HG02571 (cell line): ENCODE measurements around the gene AGO4.
"Not testable (repeated sequence)": the region's sequence is repeated elsewhere in the genome, so short reads cannot be mapped to it uniquely, and the experiment has no call there.

Experiments used
- ATAC-seq: cut with Tn5 transposase; IDR thresholded peaks from one replicate; pipeline ENCODE4 v1.9.1; 2021; ENCODE audit warnings: mild to moderate bottlenecking, moderate library complexity; ENCODE audit not compliant: unreplicated experiment

Gene AGO4

DNA sequence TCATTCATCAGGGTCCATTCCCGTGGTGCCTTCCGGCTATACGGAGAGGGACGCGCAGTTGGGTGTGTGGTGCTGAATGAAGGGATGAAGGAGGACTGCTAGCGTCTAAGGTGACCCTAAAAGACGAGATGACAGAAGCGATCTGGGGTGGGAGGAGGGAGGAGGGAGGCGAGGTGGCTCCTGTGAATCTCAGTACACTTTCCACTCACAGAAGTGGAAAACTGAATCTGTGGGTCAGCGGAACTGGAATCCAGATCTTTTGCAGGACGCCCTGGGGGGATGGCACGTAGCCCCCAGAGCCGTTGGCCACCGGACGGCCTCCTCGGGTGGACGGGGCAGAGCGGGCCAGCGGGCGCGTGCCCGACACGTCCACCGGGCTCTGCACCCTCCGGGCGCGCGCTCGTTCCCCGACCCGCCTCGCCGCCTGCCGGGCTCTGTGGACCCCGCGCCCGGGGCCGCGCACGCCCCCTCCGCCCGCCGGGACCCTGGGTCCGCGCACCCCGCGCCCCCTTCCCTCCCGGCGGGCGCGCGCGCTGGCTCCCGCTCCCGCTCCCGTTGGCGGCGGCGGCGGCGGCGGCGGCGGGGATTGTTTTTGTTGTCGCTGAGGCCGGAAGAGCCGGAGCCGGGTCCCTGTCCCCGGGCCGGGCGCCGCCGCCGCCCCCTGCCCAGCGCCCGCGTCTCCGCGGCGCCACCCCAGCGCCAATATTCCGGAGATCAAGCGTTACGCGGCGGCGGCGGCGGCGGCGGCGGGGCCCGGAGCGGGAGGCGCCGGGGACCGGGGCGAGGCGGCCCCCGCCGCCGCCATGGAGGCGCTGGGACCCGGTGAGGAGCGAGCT is at the start of gene AGO4:
Gene AGO4 (plus strand): TSS at position 403 of the 836 bp plus-strand sequence. CDS start 401 bp downstream, at position 804.
- no peak for ATAC-seq

DNA sequence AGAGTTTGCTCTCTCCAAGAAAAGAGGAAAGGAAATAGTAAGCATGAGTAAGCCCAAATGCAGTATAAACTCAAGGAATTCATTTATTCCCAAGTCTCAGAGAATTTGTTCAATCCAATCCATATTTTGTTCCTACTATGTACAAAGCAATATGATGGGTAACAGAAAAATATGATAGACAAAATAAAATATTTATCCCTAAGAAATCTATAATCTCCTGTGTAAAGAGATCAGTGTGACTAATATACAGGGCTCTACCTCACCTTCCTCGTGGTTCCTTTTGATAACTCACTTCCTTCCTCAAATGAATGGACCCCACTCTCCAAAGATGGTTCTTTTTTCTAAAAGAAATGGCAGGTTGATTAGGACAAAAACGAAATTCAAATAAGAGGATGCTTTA is 45.7 kb upstream of the AGO4 start:
- ATAC-seq: no peak

- ATAC-seq: no peak
These were observed 44.6 kb upstream of the AGO4 start for GRCh38 chr1:35763201-35763600.

GRCh38 chr1:35764283-35764682 is 43.5 kb upstream of the AGO4 start:
- ATAC-seq: no peak

DNA sequence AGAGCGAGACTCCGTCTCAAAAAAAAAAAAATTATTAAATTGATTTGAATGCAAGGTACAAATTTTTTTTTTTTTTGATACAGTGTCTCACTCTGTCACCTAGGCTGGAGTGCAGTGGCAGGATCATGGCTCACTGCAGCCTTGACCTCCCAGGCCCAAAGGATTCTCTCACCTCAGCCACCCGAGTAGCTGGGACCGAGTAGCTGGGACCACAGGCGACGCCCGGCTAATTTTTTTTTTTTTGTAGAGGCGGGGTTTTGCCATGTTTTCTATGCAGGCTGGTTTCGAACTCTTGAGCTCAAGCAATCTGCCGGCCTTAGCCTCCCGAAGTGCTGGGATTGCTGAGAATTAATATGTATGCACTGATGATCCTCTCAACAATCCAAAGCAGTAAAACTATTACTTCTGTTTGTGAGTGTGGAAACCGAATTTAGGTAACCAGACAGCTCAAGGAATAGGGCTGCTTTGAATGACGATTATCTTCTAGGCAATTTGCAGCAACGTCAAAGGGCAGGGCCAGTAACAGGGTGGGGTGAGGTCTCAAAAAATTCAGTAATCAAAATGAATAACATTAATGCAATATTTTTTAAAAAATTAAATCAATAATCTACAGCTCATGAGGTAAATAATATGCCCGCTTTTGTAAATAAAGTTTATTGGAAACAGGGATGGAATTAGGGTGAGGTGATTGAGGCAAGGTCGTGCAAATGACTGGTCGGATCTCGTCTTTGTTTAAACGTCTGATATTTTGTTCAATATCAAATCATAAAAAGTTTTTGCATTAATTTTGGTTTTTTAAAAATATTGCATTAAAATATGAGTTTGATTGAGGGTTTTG is 39.2 kb upstream of the AGO4 start:
- no peak for ATAC-seq

DNA sequence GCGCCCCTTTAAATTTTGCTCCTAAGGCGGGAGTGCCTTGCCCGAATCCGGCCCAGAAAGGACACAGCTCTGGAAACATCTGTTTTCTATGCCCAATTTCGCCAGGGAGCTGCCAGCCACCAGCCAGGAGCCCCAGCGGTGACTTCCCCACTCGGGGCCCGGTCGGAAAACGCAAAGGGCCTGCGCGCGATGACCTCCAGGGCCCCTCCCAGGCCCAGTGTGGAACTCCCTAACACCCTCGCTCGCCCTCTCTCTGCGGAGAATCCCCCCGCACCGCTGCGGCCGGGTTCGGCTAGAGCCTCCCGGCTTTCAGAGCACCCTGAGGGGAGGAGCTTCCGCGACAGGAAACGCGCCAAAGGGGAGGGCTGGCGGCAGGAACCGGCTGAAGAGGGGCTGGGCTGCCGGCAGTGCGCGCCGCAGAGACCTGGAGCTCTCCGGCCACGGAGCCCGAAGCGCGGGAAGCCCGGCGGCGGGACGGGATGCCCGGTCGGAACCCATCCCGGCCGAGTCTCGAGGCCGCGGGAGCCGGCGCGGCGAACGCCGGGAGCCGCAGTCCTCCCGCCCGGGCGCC is 38.5 kb upstream of the AGO4 start:
- peak; percentile 65 for ATAC-seq

DNA sequence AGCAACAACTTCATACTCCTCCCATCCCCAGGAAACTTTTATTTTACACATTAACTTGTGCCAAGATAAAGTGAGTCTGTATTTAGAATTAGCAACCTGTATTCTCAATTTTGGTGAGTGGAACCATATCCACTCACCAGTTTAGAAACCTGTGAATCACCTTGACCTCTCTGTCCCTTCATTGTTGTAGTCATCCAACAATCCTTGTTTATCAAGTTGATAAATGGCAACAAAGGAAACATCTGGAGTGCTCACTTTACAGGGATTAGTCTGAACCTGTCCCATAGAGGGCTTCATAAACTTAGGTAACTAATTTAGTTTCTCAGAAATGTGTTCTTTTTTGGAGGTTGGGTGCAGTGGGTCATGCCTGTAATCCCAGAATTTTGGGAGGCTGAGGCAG is 34.1 kb upstream of the AGO4 start:
- no peak for ATAC-seq

- not testable (repeated sequence) for ATAC-seq
These were observed 31.6 kb upstream of the AGO4 start for GRCh38 chr1:35776172-35776571.

GRCh38 chr1:35777109-35777508 is 30.7 kb upstream of the AGO4 start:
- ATAC-seq: no peak

DNA sequence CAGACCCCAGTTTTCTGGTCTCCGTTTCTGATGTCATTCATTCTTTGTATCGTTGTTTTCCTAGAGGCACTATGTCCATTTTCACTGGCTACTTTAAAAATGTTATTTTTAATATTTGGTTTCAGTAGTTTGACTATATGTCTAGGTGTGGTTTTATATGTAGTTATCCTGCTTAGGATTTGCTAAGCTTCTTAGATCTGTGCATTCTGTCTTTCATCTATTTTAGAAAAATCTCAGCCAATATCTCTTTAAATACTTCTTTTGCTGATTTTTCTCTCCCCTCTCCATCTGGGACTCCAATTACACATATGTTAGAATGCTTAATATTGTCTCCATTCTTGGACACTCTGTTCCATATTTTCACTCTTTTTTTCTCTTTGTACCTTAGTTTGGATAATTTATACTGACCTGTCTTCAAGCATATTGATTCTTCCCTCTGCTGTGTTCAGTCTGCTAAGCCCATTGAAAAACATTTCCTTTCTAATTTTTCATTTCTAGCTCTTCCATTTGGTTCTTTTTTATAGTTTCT is 24.7 kb upstream of the AGO4 start:
- ATAC-seq: no peak

DNA sequence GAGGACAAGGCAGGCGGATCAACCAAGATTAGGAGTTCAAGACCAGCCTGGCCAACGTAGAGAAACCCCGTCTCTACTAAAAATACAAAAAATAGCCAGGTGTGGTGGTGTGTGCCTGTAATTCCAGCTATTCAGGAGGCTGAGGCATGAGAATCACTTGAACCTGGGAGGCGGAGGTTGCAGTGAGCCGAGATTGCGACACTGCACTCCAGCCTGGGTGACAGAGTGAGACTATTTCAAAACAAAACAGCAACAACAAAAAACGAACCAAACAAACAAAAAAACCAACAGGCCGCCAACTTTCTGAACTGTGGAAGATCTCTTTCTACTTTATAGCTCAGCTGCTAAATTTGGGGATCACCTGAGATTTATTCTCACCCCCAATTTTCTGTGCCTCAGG is 23.5 kb upstream of the AGO4 start:
- ATAC-seq: not testable (repeated sequence)

DNA sequence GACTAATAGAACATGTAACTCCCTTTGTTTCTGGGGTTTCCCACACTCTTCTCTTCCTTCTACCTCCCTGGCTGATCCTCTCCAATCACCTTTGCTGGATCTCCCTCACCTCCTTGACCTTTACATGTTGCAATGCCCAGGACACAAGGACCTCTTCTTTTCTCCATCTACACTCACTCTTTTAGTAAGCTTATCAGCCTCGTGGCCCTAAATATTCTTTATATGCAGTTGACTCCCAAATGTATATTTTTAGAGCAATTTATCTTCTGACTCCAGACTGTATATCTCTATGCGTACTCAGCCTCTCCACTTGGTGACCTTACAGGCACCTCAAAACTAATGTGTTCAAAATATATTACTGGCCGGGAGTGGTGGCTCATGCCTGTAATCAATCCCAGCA is 19.7 kb upstream of the AGO4 start:
- ATAC-seq: no peak

- no peak for ATAC-seq
These were observed 17.1 kb upstream of the AGO4 start for GRCh38 chr1:35790670-35791069.

DNA sequence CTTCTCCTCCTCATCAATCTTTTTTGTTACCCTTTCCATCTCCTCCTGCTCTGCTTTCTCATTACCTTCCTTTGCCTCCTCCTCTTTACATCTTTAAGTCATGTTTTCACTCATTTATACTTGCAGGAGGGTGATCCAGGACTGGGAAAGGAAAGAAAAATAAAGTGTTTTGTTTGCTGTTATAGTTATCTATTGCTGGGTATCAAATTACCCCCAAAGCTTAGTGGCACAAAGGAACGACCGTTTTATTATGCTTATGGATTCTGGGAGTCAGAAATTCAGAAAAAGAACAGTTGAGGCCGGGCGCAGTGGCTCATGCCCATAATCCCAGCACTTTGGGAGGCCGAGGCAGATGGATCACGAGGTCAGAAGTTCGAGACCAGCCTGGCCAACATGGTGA is 12.5 kb upstream of the AGO4 start:
- ATAC-seq: no peak

DNA sequence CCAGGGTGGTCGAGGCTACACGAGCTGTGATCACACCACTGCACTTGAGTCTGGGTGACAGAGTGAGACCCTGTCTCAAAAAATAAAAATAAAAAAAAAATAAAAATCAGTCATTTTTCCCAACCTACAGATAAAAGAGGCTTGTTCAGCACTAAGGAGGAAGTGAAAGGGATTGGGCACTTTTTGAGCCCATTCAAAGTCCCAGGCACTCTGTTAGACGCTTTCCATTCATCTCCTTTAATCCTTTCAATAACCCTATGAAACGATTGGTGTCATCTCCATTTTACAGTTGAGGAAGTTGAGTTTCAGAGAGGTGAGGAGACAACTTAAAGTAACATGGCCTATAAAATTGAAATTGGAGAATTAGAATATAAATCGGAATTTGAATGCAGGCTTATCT is 10.4 kb upstream of the AGO4 start:
- no peak for ATAC-seq

GRCh38 chr1:35798019-35798418 is 9.8 kb upstream of the AGO4 start:
- not testable (repeated sequence) for ATAC-seq

DNA sequence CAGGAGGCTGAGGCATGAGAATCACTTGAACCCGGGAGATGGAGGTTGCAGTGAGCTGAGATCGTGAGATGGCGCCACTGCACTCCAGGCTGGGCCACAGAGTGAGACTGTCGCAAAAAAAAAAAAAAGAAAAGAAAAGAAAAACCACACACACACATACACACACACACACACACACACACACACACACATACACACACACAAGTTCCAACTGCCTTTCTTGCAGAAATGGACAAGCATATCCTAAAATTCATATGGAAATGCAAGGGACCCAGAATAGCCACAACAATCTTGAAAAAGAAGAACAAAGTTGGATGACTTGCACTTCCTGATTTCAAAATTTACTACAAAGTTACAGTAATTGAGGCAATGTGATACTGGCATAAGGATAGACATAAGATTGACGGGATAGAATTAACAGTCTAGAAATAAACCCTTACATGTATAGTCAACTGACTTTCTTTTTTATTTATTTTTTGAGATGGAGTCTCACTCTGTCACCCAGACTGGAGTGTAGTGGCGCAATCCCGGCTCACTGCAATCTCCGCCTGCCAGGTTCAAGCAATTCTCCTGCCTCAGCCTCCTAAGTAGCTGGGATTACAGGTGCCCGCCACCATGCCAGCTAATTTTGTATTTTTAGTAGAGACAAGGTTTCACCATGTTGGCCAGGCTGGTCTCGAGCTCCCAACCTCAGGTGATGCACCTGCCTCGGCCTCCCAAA is 7.5 kb upstream of the AGO4 start:
- ATAC-seq: not testable (repeated sequence)

DNA sequence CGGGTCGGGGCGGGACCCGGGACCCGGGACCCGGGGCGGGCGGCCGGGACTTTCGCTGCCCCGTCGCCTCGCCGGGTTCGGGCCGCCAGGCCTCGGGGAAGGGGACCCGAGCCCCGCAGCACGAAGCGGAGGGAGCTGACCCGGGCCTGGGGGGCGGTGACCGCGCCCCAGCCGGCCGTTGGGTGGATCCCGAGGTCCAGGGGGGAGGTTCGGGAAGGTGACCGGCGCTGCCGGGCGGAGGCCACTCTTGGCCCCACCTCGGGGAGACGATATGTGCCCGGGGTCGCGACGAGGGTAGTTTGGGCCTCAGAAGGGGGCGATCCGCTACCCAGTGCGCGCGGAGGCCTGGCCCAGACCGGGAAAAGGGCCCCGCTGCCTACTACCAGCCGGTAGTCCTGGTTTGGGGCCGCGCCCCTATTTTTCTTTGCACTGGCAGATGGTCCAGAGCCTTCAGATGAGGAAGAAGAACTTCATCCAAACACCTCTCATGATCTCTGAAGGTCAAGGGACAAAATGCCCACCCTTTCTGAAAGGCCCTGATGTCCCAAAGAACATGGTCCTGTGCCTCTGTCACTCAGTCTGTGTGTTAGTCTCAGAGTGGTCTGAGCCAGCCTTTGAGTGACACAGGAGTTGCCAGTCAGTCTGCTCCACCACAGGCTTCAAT is 766 bp downstream of the AGO4 start:
- no peak for ATAC-seq

- no peak for ATAC-seq
These were observed 1.6 kb downstream of the AGO4 start for GRCh38 chr1:35809114-35810095.
